HL-60 (cell line): Measurements from ENCODE around the gene ZFYVE19.

Experiments
- CTCF ChIP-seq: IDR thresholded peaks from one replicate; pipeline ENCODE4 v1.5.1; 2011; ENCODE audit warnings: low read length, control low read depth, inconsistent platforms; ENCODE audit not compliant: insufficient read depth
- REST ChIP-seq: IDR thresholded peaks from 2 replicates; pipeline ENCODE4 v1.6.1; 2012; ENCODE audit warnings: low read depth; ENCODE audit not compliant: insufficient replicate concordance

GRCh38 chr15:40776537-40777141 is 30.2 kb upstream of the ZFYVE19 start:
- TF ChIP-seq CTCF (no peak), REST (no peak)
